ENCODE results near the gene ZNF839.
"Not testable (repeated sequence)": the region's sequence is repeated elsewhere in the genome, so short reads cannot be mapped to it uniquely, and the experiment has no call there.

ZNF839 gene

DNA sequence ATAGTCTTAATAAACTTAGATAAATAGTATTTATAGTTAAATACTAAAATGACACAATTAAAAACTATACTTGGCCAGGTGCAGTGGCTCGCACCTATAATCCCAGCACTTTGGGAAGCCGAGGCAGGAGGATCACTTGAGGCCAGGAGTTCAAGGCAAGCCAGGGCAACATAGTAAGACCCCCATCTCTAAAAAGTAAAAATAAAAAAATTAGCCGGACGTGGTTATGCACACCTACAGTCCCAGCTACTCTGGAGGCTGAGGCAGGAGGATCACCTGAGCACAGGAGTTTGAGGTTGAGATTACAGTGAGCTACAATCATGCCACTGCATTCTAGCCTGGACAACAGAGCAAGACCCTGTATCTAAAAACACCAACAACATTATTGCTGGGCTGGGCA is 27.1 kb downstream of the ZNF839 start:
- FAIRE-seq (no peak), DNase-seq (ENCODE audit: insufficient read length) (no peak)
- TF ChIP-seq POLR2AphosphoS5 (IDR thresholded peaks at IDR 0.05; ENCODE audit: low read depth, low read length) (no peak), POLR2A (IDR thresholded peaks at IDR 0.05; ENCODE audit: low read depth, low read length) (no peak), TAF1 (IDR thresholded peaks at IDR 0.05; ENCODE audit: borderline replicate concordance, low read depth, low read length) (no peak)

DNA sequence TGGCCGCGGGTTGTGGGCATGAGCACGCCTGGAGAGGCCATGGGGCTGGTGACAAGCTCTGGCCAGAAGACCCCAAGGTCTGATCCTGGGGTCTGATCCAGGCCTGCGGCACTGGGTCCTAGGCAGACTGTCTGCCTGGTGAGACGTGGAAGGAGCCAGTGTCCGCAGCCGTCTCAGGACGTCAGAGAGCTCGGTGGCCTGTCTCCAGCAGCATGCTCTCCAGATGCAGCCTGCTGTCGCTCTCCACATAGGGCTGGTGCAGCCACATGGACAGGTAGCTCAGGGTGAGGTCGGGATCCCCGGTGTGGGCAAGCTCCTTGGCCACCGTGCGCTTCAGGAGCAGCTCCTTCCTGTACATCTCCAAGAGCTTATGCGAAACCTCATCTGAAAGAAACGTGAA is 28.8 kb downstream of the ZNF839 start:
- TF ChIP-seq TAF1 (IDR thresholded peaks at IDR 0.05; ENCODE audit: borderline replicate concordance, low read depth, low read length), result no peak
- TF ChIP-seq POLR2AphosphoS5 (IDR thresholded peaks at IDR 0.05; ENCODE audit: low read depth, low read length), result no peak
- no peak for TF ChIP-seq POLR2A (IDR thresholded peaks at IDR 0.05; ENCODE audit: low read depth, low read length)
- FAIRE-seq, result no peak
- DNase-seq (ENCODE audit: insufficient read length), result no peak

DNA sequence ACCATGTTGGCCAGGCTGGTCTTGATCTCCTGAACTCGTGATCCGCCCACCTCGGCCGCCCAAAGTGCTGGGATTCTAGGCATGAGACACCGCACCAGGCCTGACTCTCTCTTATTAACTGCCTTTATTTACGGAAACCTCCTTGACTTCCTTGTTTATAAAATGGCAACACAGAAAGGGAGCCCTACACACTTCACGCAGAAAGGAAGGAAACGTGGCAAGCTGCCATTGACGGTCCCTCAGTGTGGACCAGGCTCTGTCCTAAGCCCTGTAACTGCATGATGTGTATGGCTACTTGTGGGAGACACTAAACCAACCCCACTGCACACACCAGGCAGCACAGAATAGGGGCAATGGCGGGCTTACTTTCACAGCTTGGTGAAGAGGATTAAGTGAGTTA is 31.5 kb downstream of the ZNF839 start:
- no peak for DNase-seq (ENCODE audit: insufficient read length)
- no peak for FAIRE-seq
- TF ChIP-seq POLR2A (IDR thresholded peaks at IDR 0.05; ENCODE audit: low read depth, low read length) (no peak), POLR2AphosphoS5 (IDR thresholded peaks at IDR 0.05; ENCODE audit: low read depth, low read length) (no peak), TAF1 (IDR thresholded peaks at IDR 0.05; ENCODE audit: borderline replicate concordance, low read depth, low read length) (no peak)

DNA sequence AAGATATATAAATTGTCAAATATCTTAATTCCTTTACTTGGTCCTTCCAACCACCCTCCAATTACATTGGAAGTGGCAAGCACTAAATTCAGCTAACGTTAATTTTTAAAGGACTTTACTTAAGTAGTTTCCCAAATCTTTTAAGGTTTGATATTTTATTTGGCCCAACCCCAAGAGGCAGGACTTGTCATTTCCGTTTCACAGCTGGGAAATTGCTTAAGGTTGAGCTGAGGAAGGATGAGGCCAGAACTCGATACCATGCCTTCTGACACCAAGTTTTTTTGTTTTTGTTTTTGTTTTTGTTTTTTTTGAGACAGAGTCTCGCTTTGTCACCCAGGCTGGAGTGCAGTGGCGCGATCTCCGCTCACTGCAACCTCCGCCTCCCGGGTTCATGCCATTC is 32.0 kb downstream of the ZNF839 start:
- FAIRE-seq; DNase-seq (ENCODE audit: insufficient read length): not testable (repeated sequence)

DNA sequence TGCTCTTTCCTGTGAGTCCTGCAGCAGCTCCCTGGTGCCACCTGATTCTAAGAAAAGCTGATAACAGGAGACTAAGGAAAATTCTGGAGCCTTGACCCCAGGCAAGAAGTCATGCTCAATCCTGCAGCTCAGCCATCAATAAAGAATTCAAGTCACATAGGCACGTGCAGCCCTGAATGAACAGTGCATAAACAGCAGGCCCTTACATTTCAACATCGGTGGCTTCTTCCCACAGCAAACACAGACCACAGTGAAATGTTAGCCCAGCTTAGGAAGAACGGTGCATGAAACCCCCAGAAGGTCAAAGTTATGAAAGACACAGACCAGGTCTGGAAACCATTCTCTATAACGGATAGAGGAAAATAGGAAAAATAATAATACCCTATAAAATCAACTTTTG is 32.7 kb downstream of the ZNF839 start:
- no peak for DNase-seq (ENCODE audit: insufficient read length)
- TF ChIP-seq TAF1 (IDR thresholded peaks at IDR 0.05; ENCODE audit: borderline replicate concordance, low read depth, low read length) (no peak), POLR2A (IDR thresholded peaks at IDR 0.05; ENCODE audit: low read depth, low read length) (no peak), POLR2AphosphoS5 (IDR thresholded peaks at IDR 0.05; ENCODE audit: low read depth, low read length) (no peak)
- FAIRE-seq, result no peak

DNA sequence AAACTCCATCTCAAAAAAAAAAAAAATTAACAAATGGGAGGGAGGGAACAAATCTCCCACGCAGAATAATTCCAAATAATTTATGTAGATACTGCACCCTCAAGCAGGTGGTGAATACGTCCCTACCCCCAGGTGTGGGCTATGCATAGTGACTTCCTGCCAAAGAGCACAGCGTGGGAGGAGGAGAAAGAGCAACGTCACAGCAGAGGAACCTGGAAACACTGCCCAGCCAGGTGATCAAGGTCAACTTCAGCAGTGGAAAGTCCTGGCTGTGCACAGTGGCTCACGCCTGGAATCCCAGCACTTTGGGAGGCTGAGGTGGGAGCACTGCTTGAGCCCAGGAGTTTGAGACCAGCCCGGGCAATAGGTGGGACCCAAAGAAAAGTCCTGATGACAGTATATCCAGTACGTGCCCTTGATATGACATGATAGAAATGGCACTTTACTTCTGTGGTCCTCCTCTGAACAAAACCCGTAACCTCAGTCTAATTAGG is 33.6 kb downstream of the ZNF839 start:
- TF ChIP-seq POLR2AphosphoS5 (IDR thresholded peaks at IDR 0.05; ENCODE audit: low read depth, low read length) (no peak), TAF1 (IDR thresholded peaks at IDR 0.05; ENCODE audit: borderline replicate concordance, low read depth, low read length) (no peak), POLR2A (IDR thresholded peaks at IDR 0.05; ENCODE audit: low read depth, low read length) (no peak)
- DNase-seq (ENCODE audit: insufficient read length), result no peak
- FAIRE-seq, result no peak

DNA sequence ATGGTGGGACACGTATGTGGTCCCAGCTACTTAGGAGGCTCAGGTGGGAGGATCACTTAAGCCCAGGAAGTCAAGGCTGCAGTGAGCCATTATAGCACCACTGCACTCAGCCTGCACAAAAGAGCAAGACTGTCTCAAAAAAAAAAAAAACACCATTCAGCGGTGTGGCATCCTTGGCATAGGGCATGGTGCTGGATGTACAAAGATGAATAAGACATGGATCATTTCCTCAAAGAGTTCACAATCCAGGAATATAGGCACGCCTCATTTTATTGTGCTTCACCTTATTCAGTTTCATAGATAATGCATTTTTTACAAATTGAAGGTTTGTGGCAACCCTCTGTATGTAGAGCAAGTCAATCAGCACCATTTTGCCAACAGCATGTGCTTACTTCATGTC is 36.7 kb downstream of the ZNF839 start:
- no peak for DNase-seq (ENCODE audit: insufficient read length)
- FAIRE-seq, result no peak
- TF ChIP-seq TAF1 (IDR thresholded peaks at IDR 0.05; ENCODE audit: borderline replicate concordance, low read depth, low read length) (no peak), POLR2A (IDR thresholded peaks at IDR 0.05; ENCODE audit: low read depth, low read length) (no peak), POLR2AphosphoS5 (IDR thresholded peaks at IDR 0.05; ENCODE audit: low read depth, low read length) (no peak)

DNA sequence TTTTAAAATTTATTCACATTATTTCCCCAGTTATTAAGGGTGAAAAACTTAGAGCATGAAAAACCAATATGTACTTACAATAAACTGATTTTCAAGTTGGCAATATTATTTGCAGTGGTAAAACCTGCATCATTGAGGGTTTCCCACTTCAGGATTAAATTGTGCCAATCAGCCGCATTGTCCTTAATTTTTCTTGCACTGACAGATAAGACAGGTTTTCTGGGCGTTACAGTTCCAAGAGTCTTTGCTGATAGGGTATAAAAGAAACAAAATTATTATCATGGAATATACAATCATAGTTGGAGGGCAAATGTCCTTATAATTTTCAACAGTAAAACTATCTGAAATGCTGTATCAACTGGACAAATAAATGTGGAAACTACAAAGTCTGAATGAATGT is 39.8 kb downstream of the ZNF839 start:
- DNase-seq (ENCODE audit: insufficient read length) (no peak), FAIRE-seq (no peak)
- TF ChIP-seq POLR2AphosphoS5 (IDR thresholded peaks at IDR 0.05; ENCODE audit: low read depth, low read length) (no peak), TAF1 (IDR thresholded peaks at IDR 0.05; ENCODE audit: borderline replicate concordance, low read depth, low read length) (no peak), POLR2A (IDR thresholded peaks at IDR 0.05; ENCODE audit: low read depth, low read length) (no peak)

DNA sequence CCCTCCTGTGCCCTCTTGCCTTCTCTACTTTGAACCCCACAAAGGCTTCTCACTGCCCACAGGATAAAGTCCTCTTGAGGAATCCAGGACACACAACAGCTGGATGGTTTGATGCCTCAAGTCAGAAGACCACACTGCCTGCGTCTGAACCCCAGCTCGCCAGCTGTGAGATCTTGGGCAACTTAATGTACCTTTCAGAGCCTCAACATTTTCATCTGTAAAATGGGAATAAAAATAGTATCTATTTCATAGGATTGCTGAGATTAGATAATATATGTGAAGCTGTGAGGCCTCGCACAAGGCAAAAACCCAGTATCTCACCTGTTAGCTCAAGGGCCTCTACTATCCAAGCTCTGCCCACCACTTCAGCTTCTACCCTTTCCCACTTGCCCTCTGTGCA is 40.8 kb downstream of the ZNF839 start:
- FAIRE-seq, result no peak
- no peak for DNase-seq (ENCODE audit: insufficient read length)
- TF ChIP-seq POLR2AphosphoS5 (IDR thresholded peaks at IDR 0.05; ENCODE audit: low read depth, low read length), result no peak
- TF ChIP-seq POLR2A (IDR thresholded peaks at IDR 0.05; ENCODE audit: low read depth, low read length), result no peak
- TF ChIP-seq TAF1 (IDR thresholded peaks at IDR 0.05; ENCODE audit: borderline replicate concordance, low read depth, low read length), result no peak

DNA sequence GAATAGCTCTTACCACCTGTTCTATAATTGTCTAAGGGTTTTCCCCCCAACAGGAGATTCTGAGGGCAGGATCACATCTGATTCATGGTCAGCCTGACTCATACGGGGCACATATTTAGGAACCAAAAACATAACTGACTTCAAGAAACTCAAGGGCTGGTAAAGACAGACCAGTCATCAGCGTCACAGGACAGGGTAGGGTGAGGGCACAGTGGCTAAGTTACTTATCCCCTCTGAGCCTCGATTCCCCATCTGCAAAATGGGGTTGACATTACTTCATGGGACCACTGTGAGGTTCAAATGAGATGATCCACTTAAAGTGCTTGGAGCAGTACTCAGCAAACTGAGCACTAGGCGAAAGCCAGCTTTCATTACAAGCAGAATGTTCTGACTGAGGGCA is 42.5 kb downstream of the ZNF839 start:
- DNase-seq (ENCODE audit: insufficient read length) (peak; percentile 36), FAIRE-seq (no peak)
- TF ChIP-seq POLR2A (IDR thresholded peaks at IDR 0.05; ENCODE audit: low read depth, low read length) (no peak; the same call in 1 of the 2 replicates), POLR2AphosphoS5 (IDR thresholded peaks at IDR 0.05; ENCODE audit: low read depth, low read length) (no peak; the same call in 1 of the 2 replicates), TAF1 (IDR thresholded peaks at IDR 0.05; ENCODE audit: borderline replicate concordance, low read depth, low read length) (no peak)

DNA sequence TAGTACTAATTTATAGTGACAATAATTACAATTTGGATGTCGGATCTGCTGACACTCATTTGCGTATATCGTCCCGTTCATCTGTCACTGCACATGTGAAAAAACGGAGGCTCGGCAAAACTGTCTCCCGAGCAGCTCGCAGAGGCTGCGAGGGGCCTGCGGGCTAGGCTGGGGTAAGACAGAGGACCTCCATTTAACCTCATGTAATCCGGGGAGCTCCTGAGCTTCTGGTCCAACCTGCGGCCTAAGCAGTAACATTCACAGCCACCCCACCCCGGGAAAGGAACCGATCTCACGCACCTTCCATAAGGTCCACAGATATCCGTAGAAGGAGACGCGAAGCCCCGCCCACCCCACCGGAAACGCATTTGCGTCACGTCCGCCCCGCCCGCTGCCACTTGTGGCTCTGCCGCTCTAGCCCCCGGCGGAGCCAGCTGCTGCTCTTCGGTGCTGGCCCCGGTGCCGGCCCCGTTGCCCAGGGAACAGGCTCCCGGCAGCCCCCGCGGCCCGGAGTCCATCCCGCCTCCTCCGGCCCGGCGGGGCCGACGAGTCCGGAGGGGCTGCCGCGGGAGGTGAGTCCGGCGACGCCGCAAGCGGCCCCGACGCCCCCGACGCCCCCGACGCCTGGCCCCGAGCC is 43.1 kb downstream of the ZNF839 start, which contains the start of the genes CINP and TECPR2:
CINP (minus strand) TSS at position 346 of the 637 bp plus-strand sequence; CDS start at position 307, 39 bp downstream.
TECPR2 (plus strand) TSS at position 397 of the 637 bp plus-strand sequence. CDS start 13,781 bp downstream, outside the sequence.
- DNase-seq (ENCODE audit: insufficient read length) (peak; percentile 88), FAIRE-seq (peak; percentile 99)
- peak; percentile 82; the same call in 1 of the 2 replicates for TF ChIP-seq TAF1 (IDR thresholded peaks at IDR 0.05; ENCODE audit: borderline replicate concordance, low read depth, low read length)
- peak; percentile 81 for TF ChIP-seq POLR2A (IDR thresholded peaks at IDR 0.05; ENCODE audit: low read depth, low read length)
- peak; percentile 76 for TF ChIP-seq POLR2AphosphoS5 (IDR thresholded peaks at IDR 0.05; ENCODE audit: low read depth, low read length)

DNA sequence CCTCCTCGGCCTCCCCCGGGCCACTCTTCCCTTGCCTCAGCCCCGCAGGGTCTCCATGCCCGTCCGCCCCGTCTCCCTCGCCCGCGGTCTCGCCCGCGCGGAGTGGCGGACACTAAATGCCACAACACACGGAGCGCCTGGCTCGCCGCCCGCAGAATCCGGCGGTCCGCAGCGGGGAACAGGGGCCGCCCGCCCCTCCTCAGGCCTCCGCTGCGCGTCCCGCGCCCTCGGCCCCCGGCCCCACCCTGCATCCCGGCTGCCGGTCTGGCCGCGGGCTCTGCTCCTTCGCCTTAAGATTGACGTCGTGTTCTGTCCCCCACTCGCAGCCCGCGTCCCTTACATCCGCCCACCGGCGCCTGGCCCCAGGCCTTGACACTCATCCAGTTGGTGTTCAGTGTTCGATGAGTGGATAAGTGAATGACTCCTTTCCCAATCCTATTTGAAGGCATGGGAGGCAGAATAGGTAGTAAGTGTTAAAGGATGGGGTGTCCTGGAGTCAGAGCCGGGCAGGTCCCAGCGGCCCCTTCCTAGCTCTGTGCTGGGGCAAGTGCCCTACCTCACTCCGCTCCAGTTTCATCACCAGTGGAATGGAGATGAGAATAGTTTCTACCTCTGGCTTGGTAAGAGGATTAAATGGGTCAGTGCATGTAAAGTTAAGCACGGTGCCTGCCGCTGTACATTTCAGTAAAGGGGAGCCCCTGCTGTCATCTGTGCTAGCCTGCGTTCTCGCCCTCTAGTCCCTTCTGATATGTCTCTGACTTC is 43.8 kb downstream of the ZNF839 start:
- peak; percentile 14 for FAIRE-seq
- DNase-seq (ENCODE audit: insufficient read length), result peak; percentile 24
- TF ChIP-seq POLR2A (IDR thresholded peaks at IDR 0.05; ENCODE audit: low read depth, low read length), result no peak
- TF ChIP-seq POLR2AphosphoS5 (IDR thresholded peaks at IDR 0.05; ENCODE audit: low read depth, low read length), result no peak
- TF ChIP-seq TAF1 (IDR thresholded peaks at IDR 0.05; ENCODE audit: borderline replicate concordance, low read depth, low read length), result no peak
